Measurements from ENCODE around the gene TRIM58.

The TRIM58 gene

GRCh38 chr1:247857069-247857984 is at the start of gene TRIM58:
Gene TRIM58, plus strand, starts transcription at chr1:247857187. Its CDS starts 60 bp downstream, at chr1:247857247.
- DNase-seq, result peak; percentile 29

DNA sequence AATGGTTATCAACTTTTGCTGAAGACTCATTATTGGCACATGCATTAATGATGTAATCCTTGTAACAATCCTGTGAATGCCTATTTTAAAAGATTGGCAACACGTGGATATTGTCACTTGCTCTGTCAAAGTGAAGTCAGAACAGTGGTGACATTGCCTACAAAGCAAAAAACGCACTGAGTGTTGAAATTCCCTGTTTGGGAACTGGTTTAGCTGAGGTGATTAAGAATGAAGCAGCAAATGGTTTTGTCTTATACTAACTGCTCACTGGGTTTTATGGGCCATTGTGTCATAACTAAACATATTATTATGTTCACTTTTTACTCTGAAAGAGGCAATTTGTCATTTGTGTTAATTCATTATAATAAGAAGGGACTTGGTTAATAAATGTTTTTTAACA is 44.4 kb upstream of the TRIM58 start:
- no peak for DNase-seq

DNA sequence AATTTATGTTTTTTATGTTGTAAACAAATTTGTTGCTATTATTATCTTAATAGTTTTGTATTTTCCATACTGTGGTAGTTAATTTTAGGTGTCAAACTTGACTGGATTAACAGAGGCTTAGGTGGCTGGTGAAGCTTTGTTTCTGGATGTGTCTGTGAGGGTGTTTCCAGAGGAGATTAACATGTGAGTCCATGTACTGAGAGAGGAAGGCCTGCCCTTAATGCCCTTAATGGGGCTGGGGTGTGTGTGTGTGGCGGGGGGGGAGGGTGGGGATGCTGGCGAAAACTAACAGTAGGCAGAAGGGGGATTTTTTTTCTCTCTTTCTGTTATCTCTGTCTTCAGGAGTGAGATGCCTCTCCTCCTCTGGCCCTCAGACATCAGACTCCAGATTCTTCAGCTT is 34.9 kb upstream of the TRIM58 start:
- no peak for DNase-seq

GRCh38 chr1:247824023-247824422 is 33.0 kb upstream of the TRIM58 start, which contains the start of gene OR14A16:
Gene OR14A16, minus strand, starts transcription at chr1:247824119. Its CDS starts 8,390 bp downstream, at chr1:247815729.
- no peak for DNase-seq

GRCh38 chr1:247825362-247825761 is 31.6 kb upstream of the TRIM58 start:
- DNase-seq, result no peak

DNA sequence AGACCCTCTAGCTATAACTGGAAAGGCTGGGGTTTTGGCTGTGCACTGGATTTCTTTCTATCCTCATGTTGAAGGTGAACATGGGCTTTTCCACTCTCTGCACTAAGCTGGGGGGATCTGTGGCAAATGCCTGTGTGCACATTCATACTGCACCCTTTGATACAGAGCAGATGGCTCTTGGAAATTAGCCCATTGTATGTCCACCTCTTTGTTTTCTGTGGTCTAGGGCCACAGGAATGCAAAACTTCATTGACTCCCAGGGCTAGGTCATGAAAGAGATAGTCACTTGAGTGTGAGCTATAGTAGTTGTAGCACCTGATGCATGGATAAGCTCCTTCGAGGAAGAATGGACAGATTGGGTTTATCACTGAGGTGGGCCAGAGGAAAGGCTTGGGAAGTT is 27.3 kb upstream of the TRIM58 start:
- DNase-seq, result no peak

GRCh38 chr1:247833601-247834000 is 23.4 kb upstream of the TRIM58 start:
- DNase-seq, result no peak

DNA sequence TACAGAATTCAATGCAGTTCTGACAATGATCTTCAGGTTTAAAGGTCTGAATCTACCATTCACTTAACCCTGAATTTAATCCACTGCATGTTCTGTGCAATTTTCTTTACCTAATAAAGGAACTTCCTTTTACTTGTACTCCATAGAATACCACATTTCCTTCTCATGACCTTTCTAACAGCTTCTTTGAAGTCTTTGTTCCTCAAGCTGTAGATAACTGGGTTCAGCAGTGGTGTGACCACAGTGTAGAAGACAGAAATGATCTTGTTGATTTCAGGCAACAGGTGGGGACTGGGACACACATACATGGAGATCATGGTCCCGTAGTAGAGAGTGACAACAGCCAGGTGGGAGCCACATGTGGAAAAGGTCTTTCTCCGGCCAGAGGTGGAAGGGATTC is 16.2 kb upstream of the TRIM58 start:
- no peak for DNase-seq

- no peak for DNase-seq
Measured at GRCh38 chr1:247841796-247842195, 15.2 kb upstream of the TRIM58 start, which contains the start of gene OR11L1. Gene OR11L1, minus strand, starts transcription at chr1:247841896. Its CDS starts 0 bp downstream, at chr1:247841896.

DNA sequence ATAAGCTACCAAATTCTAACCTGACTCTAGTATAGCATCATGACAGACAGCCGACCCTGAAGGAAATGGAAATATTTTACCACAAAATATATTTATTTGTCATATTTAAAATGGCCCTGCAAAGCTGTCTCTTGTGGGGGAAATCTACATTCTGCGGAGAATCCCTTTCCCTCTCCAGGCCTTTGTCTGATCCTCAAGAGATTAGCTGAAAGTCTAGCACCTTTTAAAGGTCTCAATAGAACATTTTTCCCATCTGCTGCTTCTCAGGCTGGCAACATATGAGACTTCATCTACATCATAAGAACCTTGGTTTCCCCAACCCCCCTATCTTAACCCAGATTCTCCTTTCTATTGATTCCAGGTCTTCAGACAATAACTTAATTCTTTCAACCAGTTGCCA is 13.6 kb upstream of the TRIM58 start:
- no peak for DNase-seq

DNA sequence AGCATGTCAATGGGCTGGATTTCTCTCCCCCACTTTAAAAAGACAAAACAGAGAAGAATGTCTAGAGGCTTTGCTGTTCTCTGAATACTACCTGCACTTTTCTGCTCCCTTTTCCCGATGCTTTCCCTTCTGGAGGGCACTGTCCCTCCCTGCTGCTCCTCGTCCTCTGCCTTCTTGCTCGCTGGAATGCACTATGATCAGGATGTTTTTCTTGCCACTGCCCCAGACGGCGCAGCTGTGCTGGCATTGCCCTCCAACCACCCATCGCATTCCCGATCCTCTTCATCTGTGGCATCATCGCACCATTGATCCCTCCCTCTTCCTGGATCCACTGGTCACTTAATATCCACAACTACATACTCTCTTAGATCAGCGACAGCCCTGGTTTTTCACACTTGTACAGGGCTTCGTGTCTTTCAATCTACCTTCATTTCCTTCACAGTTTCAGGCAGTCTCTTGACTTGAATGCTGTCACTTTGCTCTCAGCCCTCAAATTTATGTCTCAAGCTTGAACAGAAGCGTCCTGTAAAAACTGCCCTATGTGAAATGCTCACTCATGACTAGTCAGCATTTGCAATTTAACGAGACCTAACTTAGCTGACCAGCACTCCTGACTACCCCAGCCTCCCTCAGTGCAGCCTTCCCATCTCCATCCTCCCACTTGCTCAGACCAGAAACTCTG is 11.8 kb upstream of the TRIM58 start:
- DNase-seq, result no peak

DNA sequence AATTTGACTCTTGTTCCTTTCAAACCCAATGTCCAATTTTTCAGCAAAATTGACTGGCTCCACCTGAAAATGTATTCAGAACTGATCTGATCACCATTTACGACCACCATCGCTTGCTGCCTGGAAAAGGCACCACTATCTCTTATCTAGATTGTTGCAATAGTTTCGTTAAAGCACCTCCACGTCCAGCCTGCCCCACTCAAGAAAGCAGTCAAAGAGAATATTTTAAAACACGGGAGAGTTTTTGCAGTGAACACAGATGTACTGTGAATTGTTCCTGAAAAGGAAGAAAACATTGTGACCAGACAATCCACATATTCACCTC is 11.3 kb upstream of the TRIM58 start:
- no peak for DNase-seq

GRCh38 chr1:247848346-247848745 is 8.6 kb upstream of the TRIM58 start:
- no peak for DNase-seq

DNA sequence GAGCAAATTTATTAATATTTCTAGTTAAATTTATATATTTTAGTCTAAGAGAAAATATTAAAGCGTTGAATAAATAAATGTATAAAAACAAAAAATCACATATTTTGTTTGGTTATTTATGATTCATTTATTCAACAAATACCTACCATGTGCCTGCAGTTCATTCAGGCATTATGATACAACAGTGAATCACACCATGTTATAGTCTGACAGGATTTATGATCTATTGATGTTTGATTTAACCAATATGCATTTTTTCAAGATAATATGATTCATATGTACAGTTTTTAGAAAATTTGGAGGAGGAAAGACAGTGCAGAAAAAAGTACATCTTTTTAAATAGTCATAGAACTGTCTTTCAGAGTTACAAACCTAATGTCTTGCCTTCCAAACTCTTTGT is 7.4 kb upstream of the TRIM58 start:
- DNase-seq, result no peak

DNA sequence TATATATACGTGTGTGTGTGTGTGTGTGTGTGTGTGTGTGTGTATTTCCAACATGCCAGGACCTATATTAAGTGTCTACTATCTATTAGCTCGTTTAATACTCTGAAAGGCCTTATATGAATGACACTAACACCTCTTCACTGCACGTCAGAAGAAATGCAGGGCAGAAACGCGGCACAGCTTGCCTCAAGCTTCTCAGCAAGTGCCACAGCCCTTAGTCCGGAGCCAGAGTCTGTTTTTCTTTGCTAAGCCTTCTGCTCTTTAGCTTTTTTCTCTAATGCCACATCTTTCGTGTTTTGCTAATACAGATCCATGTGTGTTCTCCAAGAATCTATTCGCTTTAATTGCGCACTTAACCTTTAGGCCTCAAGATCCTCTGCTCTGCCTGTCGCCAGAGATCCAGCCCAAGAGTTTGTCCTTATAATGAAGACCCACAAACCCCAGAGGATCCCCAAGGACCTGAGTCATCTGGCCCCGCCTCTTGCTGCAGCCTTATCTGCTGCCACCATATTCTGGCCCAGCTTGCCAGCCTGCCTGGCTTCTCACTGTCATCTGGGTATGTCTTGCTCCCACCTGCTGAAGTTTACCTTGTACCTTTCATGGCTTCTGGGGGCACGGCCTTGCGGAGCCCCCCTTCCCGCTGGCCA is 2.0 kb upstream of the TRIM58 start:
- DNase-seq, result no peak

DNA sequence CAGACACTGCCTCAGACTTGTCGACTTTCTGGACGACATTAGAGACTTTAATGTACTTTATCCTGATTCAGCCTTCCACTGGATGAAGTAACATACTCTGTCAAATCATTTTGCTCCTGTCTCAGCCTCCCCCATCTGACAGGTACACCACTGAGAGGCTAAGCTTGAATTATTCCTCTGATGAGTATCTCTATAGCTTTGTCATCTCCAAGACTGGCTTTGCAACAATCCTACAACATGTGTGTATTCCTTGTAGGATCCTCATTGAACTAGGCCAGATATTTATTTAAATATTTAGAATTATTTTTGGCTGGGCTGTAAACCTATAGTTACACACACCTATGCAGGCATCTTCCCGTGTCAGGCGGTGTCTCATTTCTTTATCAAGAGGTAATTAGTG is 1.1 kb upstream of the TRIM58 start:
- DNase-seq, result no peak

DNA sequence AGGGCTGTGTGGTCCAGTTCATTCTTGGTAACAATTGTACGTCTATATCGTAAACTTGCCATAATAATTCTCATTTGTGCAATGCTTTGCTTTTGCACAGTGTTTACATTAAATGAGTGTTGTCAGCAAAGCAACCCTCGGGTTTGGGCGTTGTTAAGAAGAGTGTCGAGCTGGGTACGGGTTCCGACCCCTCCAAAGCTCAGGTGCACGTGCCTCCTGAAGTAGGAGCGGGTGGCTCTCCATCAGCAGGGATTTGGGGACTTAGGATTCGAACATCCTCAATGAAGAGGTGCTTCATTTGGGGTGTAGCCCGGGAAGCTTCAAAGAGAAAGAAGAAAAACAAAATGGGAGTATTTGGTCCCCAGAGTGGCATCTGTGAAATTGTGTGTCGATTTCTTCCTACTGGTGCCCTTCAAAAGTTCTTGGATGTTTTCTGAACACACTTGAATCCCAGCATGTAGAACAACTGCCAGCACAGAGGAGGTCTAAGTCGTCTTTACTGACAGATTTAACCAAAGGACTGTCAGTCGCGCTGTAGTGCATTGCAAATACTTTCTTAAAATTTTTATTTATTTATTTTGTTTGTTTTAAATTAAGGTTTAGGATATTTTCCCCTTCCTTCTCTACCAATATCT is 1.1 kb downstream of the TRIM58 start:
- DNase-seq, result no peak

DNA sequence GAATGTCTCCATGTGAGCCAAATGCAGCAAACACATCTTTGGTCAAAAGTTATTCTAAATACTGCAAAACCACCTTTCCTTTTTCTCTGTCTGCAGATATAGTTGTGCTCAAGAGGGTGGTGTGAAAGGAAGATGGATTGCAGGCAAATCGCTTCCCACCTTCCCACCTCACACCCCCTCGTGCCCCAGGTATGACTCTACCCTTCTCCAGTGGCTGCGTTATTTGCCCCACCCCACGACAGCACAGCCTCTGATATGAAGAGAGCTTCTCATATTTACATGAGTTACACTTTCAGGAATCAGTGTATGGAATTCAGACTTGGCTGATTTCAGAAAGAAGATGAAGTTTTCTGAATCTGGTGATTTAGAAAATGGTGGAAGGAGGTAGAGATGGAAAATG is 5.8 kb downstream of the TRIM58 start:
- no peak for DNase-seq

DNA sequence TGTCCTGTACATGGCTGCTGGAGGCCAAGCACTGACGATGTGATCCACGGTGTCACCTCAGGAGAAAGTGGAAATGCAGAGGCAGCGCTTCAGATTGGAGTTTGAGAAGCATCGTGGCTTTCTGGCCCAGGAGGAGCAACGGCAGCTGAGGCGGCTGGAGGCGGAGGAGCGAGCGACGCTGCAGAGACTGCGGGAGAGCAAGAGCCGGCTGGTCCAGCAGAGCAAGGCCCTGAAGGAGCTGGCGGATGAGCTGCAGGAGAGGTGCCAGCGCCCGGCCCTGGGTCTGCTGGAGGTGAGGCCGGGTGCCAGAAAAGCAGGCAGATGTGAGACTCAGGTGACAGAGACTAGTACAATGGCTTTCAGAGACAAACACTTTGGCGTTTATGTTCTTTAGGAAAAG is 7.7 kb downstream of the TRIM58 start:
- DNase-seq, result no peak

GRCh38 chr1:247865416-247865815 is 8.4 kb downstream of the TRIM58 start:
- DNase-seq, result no peak

DNA sequence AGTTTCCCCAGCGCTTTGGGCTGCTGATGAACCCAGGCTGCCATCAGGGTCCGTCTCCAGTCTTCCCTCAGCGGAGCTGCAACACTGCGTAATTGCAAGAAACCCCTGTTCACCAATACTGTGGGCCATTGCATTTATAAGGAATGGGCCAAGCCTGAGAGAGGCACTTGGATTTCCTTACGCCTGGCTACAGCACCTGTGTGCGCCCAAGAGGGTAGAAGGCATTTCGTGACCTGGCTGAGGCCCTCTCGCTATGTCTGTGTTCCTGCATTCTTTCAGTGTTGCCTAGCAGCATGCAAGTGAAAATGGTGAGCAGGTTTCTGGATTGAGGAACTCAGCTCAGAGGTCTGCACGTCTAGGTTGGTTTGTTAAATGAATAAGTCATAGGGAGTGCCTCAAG is 26.4 kb downstream of the TRIM58 start:
- DNase-seq, result no peak

DNA sequence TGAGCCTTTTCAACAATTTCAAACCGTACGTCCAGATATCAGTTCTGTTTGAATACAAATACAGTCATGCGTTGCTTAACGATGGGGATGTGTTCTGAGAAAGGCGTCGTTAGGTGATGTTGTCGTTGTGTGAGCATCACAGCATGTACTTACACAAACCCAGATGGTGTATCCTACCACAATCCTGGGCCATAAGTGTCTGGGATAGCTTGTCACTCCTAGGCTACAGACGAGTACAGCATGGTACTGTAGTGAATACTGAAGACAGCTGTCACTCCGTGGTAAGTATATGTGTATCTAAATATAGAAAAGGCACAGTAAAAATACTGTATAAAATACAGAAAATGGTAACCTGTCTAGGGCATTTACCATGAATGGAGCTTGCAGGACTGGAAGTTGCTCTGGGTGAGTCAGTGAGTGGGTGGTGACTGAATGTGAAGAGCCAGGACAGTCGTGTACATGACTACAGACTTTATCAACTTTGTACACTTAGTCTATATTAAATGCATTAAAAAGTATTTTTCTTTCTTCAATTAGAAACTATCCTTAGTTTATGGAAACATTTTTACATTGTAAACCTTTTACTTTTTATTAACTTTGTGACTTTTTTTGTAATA is 27.9 kb downstream of the TRIM58 start:
- DNase-seq, result no peak

DNA sequence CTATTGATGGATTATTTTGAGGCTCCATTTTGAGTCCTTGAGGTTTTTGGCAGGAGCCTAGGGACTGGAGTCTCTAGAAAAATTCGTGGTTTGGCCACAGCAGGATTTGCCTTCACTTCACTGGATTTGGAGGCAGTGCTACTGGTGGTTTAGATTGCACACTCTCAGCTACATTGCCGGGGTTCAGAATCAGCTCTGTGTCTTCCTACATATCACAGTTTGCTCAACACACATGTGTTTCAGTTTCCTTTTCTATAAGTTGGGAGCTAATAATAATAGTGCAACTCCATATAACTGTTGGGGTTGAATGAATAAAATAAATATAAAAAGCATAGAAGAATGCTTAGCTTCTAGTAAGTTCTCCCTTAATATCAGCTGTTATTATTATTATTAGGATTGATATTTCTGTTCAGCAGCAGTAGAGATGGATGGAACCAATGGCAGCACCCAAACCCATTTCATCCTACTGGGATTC is 38.2 kb downstream of the TRIM58 start, which contains the start of gene OR2W3:
TSS of gene OR2W3 (plus strand) at position 425 of the 475 bp plus-strand sequence. CDS start at position 425, 0 bp downstream.
- DNase-seq, result no peak
